HG02981 (cell line): ENCODE measurements around the gene PAFAH1B2.
"Not testable (repeated sequence)": the region's sequence is repeated elsewhere in the genome, so short reads cannot be mapped to it uniquely, and the experiment has no call there.

ENCODE experiments used
- ATAC-seq: cut with Tn5 transposase; IDR thresholded peaks from one replicate; pipeline ENCODE4 v1.9.1; 2021; ENCODE audit warnings: mild to moderate bottlenecking, moderate library complexity; ENCODE audit not compliant: unreplicated experiment

The PAFAH1B2 gene, protein sequence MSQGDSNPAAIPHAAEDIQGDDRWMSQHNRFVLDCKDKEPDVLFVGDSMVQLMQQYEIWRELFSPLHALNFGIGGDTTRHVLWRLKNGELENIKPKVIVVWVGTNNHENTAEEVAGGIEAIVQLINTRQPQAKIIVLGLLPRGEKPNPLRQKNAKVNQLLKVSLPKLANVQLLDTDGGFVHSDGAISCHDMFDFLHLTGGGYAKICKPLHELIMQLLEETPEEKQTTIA

DNA sequence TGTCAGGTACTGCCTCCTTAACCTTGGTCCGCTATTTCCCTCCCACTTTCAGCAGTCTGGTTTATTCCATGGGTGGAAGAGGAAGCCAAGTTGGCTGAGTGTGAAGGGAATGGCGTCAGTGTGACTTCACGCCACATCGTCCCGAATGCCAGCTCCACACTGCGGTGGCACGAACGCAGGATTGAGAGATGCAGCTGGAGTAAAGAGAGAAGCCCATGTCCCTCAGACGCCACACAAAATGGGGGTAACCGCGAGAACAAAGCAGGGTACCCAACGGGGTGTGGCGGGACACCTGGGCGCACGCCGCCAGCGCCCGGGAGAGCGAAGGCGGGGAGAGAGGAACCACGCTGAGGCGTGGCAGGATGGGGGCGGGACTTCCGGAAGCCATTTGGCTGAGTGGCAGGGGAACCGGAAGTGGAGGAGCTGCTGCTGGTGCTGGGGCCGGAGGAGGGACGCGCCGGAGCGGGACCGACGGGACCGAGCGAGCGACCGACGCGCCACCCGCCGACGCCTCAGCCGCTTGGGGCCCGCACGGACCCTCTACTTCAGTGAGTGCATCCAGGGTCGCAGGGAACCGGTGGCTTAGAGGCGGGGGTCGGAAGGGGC is at the start of gene PAFAH1B2:
Gene PAFAH1B2 (plus strand): TSS at position 417 of the 606 bp plus-strand sequence. CDS start 8,161 bp downstream, outside the sequence.
- peak; percentile 92 for ATAC-seq

DNA sequence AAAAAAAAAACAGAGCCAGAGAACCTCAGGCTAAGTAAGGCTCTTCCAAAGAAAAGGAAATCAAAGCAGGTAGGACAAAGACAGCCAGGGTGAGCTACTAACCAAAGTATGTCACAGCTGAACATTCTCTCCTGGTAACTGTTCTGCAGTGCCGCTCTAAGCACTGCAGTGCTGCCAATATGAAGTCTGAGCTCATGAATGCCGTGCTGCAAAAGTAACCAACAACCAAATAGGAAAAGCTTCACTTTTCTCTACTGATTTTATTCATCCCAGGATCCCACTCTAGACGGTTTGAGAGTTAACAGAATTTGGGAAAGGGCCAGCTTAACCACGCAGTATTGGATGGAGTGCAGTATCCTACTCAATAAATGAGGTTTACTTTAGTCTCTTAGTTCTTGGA is 49.3 kb upstream of the PAFAH1B2 start:
- no peak for ATAC-seq

DNA sequence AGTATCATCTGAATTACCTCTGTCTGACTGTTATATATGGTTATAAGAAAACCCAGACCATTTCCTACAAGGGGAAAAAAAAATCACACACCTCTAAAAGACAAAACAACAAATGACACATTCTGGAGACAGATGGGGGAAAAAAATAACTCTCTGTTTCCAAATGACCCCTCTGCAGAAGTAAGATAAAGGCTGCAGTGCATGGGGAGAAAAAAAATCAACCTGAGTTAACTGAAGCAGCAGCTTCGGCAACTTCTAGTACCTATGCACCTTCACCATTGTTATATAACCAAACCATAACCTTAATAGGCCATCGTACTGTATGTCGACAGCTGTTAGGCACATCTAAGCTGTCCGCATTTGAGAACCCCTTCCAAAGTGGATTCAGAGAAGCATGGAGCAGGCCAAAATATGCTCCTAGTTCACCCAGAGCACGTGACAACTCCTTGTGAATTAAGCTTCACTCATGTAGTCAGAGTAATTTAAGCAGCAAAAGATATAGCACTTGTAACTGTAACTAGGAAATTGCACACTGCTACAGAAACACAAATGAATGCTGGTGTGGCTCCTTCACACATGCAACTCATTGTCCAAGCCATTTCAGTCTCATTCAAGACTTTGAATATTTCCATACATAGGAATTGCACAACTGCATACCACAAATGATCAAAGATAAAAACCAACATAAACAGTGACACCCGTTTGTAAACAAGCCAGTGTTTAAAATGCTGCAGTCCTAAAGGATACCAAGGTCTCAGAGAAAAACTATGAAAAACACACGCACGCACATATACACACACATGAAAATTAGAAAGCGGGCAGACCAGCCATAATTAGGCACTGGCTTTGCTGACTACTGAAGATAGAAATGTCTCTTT is 48.6 kb upstream of the PAFAH1B2 start:
- ATAC-seq, result no peak

DNA sequence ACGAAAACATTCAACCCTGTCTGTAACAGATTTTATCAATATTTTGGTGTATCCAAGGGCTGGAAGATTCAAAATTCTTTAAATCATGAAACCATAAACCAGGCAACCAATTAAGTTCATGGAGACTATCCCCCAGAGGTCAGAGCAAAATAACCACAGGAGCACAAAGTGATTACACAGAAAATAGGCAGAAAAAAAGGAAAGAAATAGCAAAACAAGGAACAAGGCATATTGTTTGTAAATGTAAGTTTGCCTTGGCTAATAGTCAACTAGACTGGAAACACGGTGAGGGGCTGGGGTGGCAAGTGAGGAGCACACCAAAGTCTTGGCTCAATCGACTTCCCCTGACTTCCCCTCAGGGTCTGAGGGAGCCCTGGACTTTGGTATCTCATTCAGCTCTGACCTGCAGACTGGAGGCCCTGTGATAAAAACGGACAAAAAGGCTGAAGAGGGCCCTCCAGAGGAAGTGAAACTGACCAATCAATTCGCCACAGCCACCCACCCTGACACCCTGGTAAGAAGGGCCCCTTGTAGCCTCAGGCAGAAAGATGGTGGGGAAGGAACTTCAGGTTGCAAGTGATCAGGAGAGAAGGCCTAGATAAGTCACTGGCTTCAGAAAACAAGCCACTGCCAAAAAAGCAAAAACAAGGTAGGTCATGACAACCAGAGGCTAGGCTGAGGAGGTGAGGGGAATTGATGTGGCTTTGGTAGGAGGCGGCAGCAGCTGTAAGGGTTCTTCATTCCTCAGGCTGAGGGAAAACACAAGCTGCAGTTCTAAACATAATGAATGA is 47.7 kb upstream of the PAFAH1B2 start:
- ATAC-seq, result peak; percentile 38

DNA sequence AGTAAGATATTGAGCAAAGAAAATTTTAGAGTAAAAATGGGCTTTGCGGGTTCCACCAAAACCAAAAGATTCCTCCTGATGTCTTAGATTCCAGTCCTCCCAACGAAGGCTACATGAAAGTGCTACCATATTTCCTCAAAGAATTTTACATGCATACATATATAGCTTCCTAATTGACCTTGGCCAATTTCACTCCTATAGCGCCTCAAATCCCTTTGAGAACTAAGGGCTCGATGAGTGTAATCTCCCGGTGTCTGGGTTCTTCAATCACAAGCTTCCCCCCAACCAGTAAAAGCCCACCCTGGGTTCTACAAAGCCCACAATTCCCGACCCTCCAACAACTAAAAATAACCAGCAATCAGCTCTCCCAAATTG is 47.1 kb upstream of the PAFAH1B2 start:
- ATAC-seq, result no peak

DNA sequence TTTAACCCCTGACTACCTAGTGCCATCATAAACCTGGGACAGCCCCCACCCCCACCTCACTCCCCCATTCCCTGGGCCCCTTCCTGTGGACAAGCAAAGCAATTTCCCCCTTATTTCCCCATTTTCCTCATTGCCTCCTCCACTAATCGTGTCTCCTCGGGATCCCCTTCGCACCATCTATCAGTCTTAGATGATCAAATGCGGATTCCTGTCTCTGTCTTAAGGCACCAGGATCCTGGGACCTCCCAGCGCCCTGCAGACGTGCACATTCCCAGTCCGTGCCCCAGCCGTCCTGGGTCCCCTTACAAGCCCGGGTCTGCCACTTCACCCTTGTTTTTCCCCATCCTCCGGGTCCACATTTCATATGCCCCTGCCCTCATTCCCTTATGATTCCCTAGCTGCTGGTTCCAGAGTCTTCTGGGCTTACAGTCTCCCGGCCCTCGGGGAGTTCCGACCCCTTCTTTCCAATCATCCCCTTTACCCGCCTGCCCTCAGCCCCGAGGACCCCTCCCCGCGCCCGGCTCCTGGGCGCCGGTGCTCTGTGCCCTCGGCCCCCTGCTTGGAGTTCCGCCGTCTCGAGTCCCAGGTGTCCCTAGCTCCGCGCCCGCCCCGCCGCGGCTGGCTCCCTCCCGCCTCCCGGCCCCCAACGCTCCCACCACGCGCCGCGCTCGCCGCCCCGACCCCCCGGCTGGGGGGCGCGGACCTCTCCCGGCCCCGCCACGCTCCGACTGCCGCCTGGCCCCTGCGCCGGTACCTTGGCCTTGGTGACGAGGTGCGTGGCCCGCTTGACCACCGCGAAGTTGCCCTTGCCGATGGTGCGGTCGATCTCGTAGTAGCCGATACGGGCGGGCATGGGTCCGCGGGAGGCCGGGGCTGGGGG is 46.5 kb upstream of the PAFAH1B2 start:
- peak; percentile 16 for ATAC-seq

DNA sequence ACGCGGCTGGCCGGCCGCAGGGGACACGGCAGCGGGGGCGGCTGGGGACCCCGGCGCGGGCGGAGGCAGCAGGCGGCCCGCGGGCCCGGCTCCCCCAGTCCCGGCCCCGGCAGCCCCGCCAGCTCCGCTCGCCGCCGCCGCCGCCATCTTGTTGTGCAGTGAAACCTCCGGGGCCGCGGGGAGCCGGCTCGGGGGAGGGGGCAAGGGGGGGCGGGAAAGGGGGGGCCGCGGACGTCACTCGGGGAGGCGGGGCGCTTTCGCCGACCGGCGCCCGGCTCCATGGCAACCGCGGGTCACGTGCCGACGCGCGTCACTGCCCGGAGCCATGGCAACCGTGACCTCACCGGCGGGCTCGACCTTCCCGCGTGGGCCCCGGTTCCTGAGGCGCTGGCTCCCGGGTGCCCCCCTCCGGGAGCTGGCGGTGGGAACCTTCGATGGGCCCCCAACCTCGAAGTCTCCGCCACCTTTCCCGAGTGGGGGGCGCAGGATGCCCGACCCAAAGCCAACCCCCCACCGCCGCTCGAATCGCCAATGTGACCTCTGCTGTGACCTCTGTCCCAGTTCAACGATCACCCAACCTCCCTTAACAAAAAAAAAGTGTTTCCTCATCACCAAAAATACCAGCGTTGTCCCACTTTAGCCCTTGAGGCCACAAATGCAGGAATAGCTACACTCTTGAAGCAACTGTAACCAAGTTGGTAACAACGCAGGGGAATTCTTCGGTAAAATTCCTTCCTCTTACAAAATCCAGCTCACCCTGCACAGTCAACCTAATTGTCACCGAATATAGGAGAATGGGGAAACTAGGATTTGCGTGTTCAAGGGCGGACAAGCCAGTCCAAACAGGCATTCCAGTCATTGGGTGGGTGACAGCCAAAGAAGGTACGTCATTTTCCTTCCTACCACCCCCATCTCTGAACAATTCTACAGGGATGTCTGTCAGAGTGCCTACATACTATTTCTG is 45.5 kb upstream of the PAFAH1B2 start, which contains the start of gene SIK3:
Gene SIK3 (minus strand): TSS at position 160 of the 964 bp plus-strand sequence. CDS start 13 bp downstream, at position 147.
- peak; percentile 69 for ATAC-seq

DNA sequence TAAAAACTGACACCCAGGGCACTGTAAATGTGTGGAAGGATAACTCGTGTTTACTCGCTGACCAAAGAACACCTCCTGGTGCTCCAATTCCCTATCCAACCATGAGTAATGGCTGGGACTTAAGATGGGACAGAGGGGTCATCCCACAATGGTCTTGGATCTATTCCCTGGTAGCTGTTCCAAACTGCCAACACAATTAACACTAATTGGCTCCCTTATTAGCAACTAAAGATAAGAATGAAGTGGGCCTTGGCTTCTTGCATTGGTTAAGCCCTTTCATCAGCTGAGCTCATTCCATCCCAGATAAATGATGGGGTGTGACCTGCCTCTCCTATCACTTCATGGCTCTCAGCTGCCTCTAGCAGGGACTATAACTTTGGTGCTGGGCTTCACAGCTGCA is 44.4 kb upstream of the PAFAH1B2 start:
- ATAC-seq, result no peak

DNA sequence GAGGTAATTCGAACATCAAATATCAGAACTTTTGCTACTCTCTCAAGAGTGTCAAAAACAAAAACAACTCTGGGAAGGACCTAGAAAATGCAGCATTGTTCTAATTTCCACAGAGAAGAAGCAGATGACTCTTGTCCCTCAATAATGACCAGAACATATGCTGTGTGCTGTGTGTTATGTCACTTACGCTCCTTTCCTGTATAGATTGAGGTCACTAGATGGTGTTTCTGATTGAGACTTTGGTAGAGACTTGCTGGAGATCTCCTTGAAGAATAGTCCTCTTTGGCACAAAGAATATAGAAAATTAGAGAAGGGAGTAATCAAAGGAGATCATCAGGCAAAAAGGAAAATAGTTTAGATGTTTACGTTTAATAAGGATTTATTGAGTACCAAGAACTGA is 43.5 kb upstream of the PAFAH1B2 start:
- no peak for ATAC-seq

DNA sequence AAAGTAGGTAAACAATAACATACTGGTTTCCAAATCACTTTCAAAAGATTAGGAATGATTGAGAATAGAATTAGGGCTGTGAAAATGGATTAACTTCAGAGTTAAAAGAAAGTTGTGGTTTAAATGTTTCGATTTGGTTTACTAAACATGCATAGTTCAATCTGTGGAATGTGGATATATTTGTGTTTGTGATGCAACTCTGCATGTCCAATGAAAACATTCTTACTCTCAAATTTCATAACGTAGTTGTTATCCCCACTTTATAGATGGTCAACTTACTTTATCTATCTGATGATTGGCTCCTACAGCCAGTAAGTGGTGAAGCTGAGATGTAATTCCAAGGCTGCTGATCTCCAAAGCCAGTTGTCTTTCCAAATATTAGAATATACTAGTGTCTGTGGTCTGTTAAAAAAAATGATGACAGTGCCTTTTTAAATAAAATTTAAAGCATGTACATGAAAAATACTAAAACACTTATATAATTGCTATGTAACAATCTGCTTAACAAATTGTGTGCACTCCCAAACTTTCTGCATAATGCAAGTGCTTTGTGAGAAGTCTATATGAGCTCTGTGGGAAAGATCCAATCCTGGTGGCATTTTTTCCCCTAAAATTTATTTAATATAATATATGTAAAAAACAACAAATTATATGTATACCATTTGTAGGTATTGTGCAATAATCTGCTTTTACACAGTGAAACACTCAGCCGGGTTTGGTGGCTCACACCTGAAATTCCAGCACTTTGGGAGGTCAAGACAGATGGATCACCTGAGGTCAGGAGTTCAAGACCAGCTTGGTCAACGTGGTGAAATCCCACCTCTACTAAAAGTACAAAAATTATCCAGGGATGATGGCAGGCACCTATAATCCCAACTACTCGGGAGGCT is 36.1 kb upstream of the PAFAH1B2 start:
- no peak for ATAC-seq

DNA sequence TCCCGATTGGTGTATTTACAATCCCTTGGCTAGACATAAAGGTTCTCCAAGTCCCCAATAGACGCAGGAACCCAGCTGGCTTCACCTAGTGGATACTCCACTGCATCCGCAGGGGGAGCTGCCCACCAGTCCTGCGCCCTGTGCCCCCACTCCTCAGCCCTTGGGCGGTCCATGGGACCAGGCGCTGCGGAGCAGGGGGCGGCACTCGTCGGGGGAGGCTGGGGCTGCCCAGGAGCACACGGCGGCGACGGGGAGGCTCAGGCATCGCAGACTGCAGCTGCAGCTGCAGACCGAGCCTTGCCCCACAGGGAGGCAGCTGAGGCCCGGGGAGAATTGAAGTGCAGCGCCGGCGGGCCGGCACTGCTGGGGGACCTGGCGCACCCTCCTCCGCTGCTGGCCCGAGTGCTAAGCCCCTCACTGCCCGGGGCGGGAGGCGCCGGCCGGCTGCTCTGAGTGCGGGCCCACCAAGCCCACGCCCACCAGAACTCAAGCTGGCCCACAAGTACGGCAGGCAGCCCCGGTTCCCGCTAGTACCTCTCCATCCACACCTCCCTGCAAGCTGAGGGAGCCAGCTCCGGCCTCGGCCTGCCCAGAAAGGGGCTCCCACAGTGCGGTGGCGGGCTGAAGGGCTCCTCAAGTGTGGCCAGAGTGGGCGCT is 33.7 kb upstream of the PAFAH1B2 start:
- no peak for ATAC-seq

DNA sequence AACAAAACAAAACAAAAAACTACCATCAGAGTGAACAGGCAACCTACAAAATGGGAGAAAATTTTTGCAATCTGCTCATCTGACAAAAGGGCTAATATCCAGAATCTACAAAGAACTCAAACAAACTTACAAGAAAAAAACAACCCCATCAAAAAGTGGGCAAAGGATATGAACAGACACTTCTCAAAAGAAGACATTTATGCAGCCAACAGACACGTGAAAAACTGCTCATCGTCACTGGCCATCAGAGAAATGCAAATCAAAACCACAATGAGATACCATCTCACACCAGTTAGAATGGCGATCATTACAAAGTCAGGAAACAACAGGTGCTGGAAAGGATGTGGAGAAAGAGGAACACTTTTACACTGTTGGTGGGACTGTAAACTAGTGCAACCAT is 31.6 kb upstream of the PAFAH1B2 start:
- not testable (repeated sequence) for ATAC-seq

DNA sequence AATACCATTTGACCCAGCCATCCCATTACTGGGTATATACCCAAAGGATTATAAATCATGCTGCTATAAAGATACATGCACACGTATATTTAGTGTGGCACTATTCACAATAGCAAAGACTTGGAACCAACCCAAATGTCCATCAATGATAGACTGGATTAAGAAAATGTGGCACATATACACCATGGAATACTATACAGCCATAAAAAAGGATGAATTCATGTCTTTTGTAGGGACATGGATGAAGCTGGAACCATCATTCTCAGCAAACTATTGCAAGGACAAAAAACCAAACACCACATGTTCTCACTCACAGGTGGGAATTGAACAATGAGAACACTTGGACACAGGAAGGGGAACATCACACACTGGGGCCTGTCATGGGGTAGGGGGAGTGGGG is 31.1 kb upstream of the PAFAH1B2 start:
- ATAC-seq, result not testable (repeated sequence)

DNA sequence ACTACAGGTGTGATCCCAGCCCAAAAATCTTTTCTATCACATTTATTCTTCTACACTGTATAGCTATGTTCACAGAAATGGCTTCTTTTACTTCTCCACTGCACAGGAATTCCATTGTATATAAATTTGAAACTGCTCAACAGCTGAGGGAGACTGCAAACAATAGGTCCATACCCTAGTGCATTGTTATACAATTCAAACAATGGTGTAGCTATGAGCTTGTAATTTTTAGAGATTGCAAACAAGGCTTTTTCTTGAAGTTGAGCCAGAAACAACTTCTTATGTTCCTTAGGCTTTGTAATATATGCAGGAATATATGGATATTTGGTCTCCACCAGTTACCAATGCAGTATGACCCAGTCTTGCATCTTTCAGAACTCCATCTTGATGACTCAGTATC is 26.4 kb upstream of the PAFAH1B2 start:
- ATAC-seq, result no peak

DNA sequence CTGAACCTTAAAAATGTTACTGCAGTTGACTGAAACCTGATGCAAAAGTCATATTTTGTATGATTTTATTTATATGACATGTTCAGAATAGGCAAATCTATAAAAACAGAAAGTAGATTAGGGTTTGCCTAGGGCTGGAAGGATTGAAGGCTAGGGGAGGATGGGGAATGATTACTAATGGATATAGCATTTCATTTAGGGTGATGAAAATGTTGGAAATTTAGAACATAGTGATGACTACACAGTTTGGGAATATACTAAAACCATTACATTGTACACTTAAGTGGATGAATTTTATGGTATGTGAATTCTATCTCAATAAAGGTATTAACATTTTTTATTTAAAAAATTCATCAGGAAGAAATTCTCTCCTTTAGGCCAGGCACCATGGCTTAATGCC is 22.9 kb upstream of the PAFAH1B2 start:
- ATAC-seq, result no peak

DNA sequence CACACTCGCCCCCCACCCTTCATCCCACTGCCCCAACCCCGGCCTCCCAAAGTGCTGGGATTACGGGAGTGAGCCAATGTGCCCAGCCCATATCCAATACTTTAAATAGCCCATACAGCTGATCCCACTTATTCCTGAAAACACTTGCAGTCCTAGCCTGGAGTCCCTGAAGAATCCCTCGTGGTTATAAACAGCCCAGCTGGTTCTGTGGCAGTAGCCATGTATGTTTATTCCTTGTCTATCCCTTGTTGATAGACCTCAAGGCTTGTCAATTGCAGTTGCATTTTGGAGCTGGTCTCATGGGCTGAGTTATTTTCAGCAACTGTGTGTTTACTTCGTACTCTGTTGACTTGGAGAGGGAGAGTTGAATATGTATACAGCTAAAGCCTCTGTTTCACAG is 21.5 kb upstream of the PAFAH1B2 start:
- no peak for ATAC-seq

DNA sequence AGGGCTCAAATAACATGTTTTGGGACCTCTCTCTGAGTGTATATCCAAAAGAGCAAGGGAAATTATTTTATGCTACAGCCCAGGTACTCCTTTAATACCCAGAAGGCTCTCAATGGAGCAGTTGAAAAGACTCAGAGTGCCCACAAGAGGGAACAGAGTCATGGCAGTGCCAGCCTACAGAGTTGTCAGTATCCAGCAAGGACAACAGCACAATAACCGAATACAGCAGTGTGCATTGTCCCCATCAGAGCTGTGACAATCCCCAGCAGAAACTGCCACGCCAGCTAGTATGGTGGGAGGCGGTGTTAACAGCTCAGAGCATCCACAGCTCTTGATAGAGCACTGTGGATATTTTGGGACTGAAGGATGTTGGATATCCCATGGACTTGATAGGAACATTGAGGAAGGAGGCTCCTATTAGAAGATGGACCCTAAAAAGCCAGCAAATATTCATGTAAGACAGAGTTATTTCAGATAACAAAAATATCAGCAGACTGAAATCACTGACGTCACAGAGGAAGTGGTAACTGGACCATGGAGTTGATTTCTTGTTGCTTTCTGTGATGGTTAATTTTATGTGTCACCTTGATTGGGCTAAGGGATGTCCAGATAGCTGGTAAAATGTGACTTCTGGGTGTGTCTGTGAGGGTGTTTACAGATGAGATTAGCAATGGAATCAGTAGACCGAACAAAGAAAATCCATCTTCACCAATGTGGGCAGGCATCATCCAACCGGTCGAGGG is 17.7 kb upstream of the PAFAH1B2 start:
- no peak for ATAC-seq
